HG02840 (cell line): ENCODE measurements around the gene TTC16.

Source experiments
- ATAC-seq: cut with Tn5 transposase; IDR thresholded peaks from one replicate; pipeline ENCODE4 v1.9.1; 2021; ENCODE audit warnings: mild to moderate bottlenecking, moderate library complexity, moderate number of reproducible peaks; ENCODE audit not compliant: unreplicated experiment, low FRiP score

The TTC16 gene

DNA sequence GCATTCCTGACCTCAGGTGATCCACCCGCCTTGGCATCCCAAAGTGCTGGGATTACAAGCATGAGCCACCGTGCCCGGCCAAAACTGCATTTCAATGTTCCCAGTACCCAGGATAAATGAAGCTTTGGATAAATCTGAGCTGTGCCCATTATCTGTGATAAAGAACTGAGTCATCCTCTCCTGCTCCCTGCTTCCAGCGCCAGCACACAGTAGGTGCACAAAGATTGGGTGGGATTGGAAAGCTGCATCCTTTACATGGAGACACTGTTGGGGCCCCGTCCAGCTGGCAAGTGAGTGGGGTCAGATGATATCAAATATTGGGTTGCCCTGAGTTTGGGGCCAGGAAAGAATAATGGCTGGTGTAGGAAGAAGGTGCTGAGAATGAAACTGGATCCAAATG is 45.2 kb downstream of the TTC16 start:
- ATAC-seq, result no peak

GRCh38 chr9:127761491-127761956 is 45.6 kb downstream of the TTC16 start:
- no peak for ATAC-seq

DNA sequence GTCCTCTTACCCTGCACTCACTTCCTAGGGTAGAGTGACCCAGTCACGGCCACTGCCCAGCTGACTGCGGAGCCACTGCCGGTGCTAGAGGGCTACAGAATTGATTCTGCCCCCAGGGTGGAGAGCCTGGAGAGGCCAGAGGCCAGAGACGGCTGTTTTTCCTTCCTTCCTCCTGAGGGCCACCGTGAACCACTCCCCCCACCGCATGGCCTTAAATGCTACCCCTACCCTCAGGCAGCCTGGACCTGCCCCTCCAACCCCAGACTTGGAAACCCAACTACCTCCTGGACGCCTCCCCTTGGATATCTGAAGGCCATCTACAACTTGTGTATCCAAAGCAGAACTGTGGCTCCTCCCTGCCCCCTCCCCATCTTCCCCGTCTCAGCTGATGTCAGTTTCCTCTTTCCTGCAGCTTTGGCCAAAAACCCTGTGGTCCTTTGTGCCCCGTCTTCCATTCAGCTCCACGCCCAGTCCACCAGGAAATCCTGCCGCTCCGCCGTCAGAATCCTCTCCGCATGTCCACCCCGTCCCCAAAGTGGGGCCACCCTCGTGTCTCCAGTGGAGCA is 46.3 kb downstream of the TTC16 start:
- ATAC-seq, result no peak

GRCh38 chr9:127763918-127764384 is 48.1 kb downstream of the TTC16 start:
- ATAC-seq, result no peak

DNA sequence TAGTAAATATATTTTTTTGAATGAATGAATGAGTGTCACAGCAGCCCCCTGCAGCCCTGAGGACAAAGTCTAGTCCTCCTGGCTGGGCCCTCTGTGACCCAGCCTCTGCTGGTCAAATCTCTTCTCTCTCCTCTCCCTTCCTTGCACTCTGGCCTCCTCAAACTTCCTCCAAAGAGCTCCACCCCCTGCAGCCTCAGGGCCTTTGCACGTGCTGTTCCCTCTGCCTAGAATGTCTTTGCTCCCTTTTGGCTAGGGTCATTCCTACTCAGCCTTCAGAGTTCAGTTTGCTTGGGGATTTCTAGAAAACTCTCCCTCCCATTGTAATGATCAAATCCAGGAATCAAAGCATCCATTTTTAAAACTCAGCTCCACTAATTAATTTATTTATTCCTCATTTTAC is 49.5 kb downstream of the TTC16 start:
- ATAC-seq, result no peak

GRCh38 chr9:127767410-127767809 is 51.5 kb downstream of the TTC16 start:
- ATAC-seq, result no peak

DNA sequence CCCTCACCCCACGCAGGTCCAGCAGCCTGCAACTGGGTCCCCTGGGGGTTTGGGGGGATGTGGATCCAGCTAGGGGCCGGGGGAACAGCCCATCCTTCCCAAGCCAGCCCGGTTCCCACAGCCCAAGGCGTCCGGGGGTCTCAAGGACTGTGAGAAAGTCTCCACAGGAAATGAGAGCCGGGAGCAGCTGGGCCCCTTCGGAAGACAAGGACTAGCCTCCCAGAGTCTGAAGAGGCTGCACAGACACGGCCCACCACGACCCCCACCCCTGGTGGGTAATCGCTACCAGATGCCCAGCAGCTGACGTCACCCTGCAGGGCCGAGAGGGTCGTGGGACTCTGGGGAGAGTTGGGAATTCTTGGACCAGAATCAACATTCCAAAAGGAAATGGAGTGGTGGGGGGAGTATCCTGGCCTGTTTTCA is 52.0 kb downstream of the TTC16 start:
- ATAC-seq, result no peak

DNA sequence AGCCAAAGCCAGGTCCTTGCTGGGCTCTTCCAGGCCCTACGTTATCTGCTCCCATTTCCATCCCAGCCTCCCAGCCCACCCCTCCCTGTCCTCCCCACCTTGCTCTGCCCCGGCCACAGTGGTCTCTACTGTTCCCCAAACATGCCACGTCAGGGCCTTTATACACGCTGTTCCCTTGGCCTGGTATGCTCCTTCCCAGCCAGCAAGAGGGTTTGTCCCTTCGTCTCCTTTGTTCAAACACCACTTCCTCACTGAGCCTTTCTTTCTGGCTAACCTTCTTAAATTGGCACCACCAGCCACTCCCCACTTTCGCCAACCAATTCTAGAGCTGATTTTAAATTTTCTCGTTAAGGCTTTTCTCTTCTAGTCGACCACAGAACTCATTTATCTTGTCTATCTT is 52.8 kb downstream of the TTC16 start:
- ATAC-seq, result no peak

DNA sequence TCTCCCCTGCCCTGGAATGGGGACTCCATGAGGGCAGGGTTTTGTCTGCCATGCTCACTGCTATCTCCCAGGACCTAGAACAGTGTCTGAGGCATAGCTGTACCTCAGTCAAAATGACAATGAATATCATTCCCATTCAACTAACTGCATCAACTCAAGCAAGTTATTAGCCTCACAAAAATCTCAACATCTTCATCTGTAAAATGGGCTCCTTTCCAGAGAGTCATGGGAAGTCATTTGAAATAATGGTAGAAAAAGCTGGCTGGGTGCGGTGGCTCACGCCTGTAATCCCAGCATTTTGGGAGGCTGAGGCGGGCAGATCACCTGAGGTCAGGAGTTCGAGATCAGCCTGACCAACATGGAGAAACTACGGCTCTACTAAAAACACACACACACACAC is 53.2 kb downstream of the TTC16 start:
- no peak for ATAC-seq

GRCh38 chr9:127769929-127770582 is 54.2 kb downstream of the TTC16 start:
- ATAC-seq, result no peak

DNA sequence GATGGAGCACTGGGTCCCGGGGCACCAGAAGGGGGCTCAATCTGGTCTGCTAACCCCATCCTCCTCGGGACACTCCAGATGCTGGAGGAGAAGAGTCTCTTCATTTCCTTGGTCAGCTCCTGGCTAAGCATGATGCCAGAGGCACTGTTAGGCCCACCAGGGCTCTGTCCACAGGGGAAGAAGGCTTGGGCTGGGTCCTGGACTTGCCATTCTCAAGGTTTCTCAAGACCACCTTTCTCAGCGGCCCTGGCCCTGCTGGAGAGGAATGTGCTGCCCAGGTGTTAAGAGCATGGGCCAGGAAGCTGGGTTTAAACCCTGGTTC is 54.7 kb downstream of the TTC16 start:
- no peak for ATAC-seq

- peak; percentile 85 for ATAC-seq
Measured at GRCh38 chr9:127770905-127771569, 55.2 kb downstream of the TTC16 start.

DNA sequence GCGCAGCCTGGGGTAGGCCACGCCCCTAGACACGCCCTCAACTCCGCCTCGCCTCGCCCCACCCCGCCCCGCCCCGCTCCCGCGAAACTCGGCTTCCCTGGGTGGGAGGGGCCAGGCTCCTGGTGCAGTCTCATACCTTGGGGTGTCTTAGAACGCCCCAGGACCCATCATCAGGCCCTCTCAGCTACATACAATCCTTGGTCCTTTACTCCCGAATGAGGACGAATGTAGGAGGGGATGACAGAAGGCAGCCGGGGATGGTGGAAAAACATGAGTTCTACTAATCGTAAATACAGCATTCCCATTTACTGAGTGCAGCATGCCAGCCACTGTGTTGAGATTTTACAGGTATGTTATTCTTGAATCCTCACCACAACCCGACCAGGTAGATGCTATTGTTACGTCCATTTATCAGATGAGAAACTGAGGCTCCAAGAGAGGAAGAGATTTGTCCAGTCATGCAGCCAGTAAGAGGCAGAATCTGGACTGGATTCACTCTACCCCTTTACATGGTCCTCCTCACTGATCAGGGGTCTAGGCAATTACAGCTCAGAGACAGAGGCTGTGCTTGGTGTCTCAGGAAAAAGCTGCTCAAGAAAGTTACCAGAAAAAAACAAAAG is 55.8 kb downstream of the TTC16 start:
- ATAC-seq, result no peak

DNA sequence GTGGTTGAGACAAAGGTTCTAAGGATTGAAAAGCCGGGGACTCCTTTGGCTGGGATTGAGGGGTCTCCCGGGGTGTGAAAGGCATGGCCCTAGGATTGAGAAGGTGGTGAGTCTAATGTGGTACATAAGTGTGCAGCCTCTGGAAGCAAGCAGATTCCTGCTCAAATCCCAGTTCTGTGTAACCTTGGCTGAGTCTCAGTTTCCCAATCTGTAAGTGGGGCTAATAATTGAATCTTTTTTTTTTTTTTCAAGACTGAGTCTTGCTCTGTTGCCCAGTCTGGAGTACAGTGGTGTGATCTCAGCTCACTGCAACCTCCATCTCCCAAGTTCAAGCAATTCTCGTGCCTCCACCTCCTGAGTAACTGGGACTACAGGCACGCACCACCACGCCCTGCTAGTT is 56.7 kb downstream of the TTC16 start:
- ATAC-seq, result no peak

DNA sequence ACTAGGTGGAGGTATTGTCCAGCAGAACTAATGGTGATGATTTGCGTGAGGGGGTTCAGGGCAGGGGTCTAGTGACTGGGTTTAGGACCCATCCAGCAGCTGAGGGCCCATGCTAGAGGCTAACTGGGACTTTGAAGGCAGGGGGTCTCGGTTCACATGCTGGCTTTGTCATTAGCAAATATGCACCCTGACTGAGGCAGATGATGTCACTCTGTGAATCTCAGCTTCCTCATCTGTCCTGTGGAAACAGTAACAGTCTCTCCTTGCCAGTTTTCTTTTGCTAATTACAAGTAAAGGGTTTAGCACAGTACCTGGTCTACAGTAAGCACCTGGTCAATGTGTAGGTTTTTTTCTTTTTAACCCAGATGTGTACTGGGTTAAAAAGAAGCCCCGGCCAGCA is 57.4 kb downstream of the TTC16 start:
- ATAC-seq, result no peak

- no peak for ATAC-seq
Measured at GRCh38 chr9:127773981-127774380, 58.1 kb downstream of the TTC16 start.

- ATAC-seq, result no peak
Measured at GRCh38 chr9:127776195-127776923, 60.5 kb downstream of the TTC16 start.

DNA sequence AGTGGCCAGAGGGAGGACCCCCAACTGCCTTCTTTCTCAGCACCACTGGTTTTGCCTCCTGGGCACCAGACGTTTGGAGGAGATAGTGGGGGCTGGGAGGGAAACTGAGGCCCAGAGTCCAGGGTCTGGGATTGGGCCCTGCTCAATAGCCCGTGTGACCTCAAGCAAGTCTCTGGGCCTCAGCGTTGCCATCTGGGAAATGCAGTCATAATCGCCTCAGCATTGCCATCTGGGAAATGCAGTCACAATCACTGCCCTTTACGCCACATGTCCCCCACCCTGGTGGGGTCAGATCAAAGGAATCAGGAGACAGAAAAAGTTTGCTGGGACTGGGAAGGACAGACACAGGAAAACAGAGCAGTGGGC is 61.0 kb downstream of the TTC16 start:
- ATAC-seq, result no peak

- no peak for ATAC-seq
Measured at GRCh38 chr9:127777368-127777980, 61.6 kb downstream of the TTC16 start.

DNA sequence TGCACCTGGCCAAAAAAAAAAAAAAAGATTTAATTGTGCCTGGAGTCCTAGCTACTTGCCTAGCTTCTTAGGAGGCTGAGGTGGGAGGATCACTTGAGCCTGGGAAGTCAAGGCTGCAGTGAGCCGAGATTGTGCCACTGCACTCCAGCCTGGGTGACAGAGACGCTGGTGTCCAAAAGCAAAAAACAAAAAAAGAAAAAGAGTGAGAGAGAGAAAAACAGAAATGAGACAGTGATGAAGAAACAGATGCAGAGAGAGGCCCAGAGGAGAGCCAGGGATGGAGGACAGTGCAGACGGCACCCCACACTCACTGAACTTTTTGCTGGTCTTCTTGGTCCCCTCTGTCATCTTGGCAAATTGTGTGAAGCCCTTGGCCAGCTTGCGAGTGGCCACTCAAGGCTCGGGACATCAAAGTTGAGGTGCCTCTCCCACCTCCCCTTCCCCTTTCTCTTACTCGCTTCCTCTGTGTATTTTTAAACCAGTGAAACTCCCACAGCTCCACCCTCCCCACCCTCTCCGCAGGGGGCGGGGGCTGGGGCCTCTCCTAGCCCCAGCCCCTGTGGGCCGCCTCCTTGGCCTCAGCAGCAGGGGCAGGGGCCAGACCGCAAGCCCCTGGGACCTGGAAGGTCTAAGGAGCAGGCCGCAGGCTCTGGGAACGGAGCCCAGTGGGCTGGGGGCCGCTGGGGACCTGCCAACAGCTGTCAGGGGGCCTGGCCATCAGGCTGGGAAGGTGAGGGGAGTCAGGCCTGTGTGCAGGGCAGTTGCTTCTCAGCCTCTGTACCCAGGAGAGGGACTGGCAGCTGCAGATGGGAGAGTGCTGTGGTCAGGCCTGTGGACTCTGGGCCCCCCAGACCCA is 62.6 kb downstream of the TTC16 start, which contains the start of gene SH2D3C:
Gene SH2D3C, minus strand, starts transcription at position 387 of the 856 bp plus-strand sequence. Its CDS starts 39 bp downstream, at position 348.
- ATAC-seq, result no peak
